Femur (tissue), 1 donor: ENCODE measurements around the gene SIGLEC15.
"Not testable (repeated sequence)": the region's sequence is repeated elsewhere in the genome, so short reads cannot be mapped to it uniquely, and the experiment has no call there.

Source experiments
- DNase-seq: peaks from one replicate; pipeline ENCODE4 v3.0.0-alpha.2; 2017

SIGLEC15 gene, protein sequence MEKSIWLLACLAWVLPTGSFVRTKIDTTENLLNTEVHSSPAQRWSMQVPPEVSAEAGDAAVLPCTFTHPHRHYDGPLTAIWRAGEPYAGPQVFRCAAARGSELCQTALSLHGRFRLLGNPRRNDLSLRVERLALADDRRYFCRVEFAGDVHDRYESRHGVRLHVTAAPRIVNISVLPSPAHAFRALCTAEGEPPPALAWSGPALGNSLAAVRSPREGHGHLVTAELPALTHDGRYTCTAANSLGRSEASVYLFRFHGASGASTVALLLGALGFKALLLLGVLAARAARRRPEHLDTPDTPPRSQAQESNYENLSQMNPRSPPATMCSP

DNA sequence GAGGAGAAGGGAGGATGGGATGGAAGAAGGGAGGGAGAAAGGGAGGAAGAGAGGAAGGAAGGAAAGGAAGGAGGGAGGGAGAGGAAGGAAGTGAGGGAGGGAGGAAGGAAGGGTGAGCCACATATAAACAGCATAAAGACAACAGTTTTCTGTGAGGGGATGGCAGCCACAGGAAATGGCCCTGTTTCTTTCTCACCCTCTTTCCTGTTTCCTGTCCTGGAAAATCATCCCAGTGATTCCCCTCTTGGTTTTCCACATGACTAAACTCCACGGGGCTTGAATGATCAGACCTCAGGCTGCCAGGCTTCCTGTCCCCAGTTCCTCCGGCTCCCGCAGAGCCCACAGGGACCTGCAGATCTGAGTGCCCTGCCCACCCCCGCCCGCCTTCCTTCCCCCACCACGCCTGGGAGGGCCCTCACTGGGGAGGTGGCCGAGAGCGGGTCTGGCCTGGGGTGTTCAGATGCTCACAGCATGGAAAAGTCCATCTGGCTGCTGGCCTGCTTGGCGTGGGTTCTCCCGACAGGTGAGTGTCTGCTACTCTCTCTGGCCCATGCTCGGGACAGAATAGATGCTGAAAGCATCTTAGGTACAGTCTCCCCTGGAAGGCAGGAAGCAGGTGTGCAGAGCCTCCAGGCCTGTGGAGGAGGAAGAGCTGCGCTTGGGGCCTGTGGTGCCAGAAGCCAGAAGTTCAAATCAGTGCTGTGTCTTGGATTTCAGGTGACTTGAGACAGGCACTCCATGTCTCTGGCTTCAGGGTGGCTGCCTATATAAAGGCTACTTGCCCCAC, at the start of gene SIGLEC15:
Gene SIGLEC15 (plus strand): TSS at position 418 of the 787 bp plus-strand sequence. CDS start 54 bp downstream, at position 472.
- no peak for DNase-seq

DNA sequence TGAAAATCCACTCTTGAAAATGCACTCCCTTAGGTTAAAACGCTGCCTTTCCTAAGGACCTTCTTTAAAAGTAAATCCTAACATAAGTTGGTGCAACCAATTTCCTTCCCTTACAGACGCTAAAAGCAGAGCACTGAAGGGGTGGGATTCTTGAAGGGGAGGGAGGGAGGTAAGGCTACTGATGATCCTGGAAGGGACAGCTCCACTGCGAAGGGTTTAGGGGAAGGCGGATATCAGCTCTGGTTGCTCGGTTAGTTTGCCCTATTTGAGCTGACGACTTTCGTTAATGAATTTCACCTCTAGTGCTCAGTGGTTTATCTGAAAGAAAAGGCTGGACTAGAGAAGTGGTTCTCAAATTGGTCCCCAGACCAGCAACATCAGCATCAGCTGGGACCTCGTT, 49.7 kb upstream of the SIGLEC15 start:
- no peak for DNase-seq

DNA sequence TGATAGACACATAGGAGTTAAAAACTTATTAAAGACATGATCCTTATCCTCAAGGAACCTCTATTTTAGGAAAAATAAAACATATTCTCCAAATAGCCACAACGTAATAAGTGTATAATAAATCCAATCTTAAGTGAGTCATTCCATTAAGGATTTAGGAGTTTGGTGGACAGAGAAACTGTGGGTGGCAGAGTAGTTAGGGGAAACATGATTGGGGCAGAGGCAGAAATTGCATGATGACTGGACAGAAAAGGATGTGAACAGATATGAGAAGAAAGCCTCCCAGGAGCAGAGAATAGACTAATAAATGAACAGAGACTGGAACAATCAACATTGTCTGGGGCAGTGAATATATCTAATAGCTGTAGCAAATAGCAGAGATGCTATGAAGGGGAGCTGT, 48.1 kb upstream of the SIGLEC15 start:
- DNase-seq: no peak

DNA sequence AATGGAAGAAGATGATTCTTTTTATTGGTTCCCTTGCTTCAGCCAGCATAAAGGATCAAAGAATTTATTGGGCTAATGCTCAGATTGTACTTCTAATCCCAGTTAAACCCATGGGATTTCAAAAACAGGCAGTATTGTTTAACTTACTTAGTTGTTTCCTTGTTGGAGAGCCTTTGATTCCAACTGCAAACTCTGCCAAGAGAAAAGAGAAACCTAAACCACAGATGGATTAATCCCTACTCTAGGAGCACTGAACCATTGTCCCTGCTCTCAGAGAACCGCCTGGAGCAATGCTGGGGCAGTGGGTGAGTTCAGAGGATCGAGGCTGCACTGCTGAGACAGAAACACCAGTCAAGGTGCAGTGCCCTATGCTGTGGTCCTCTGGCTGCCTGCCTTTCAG, 44.9 kb upstream of the SIGLEC15 start:
- DNase-seq: no peak

DNA sequence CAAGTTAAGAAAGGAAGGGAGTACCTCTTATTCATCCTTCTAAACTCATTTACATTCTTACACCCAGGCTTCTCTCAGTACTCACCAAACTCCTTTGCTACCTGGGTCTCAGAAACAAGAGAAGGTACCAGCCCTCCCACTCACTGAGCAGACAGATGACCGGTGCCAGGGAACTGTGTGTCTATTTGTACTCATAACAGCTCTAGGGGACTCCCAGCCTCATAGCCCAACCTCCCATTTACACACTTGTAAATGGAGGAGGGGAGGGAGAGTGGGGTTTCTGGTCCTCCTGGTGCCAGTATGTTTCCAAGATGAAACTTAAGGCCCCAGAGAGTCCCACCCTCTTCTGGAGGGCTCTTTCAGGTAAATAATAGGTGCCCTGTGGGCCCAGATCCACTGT, 42.8 kb upstream of the SIGLEC15 start:
- DNase-seq: no peak

DNA sequence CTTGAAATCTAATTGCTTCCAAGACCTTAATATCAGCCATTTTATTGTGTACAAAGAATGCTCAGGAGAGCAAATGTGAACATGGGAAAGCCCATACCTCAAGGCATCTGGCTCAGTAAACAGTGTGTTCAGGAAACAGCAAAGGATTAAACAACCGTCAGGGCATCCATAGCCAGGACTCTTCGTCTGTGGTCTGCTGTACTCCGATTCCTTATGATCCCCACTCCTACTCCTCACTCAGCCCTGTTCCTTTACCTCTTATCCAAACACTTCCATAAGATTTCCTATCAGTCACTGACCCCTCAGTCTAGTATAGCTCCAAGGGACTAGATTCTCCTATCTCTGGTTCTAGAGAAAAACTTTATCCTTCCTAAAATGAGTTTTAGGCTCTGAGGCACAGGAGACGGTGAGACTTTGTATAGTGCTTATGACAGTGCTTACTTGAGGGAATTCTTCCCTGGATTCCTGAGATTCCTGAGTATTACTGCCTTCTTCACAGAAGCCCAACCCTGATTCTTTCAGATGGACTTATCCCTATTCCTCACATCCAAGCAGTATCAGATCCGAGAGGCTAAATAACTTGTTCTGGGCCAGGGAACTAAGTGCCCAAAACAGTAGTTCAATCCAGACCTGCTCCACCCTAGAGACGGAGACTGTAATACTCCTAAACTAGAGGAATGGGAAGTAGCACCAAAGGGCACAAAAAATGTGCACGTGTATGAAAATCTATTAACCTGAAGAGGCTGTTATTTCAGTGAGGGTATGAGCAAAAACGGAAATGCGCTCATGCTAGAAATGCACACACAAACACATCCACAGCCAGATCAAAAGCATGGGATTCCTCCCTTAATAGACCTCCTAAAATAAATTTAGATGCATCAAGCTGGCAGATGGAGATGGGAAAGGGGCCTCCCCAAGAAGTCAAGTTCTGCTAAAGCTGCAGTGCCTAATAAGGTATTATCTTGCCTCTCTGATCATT, 42.1 kb upstream of the SIGLEC15 start:
- no peak for DNase-seq

DNA sequence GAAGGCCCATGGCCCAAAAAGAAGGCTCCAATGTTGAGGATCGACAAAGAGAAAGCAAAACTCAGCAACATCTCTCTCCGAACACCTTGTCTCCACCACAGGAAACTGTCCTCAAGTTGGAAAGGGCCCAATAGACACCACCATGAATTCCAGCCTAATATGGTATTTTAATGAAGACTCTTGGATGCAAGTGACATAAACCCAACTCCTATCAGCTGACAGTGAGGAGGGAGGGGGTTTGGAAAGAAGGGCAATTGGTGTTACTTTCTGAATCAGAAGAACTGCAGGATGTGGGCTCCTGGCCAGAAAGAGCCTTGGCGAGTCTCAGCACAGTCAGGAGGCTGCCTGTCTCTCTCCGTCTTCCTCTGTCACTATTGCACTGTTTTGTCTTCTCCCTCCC, 40.3 kb upstream of the SIGLEC15 start:
- DNase-seq: no peak

DNA sequence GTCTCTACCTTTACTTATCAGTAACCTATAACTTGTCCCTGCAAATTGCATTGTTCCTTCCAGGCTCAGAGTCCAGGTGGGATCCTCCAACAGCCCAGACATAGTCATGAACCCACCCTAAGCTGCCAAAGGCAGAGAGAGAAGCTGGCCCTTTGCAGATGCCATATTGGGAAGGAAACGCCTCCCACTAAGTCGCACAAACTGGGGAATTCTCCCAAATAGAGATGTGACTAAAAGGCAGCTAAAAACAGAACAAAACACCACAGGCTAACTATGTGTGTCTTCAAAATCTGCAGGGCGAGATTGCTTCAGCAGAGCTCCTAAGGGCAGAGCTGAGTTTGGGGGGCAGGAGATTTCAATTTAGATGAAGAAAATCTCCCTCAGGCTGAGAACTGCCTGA, 38.5 kb upstream of the SIGLEC15 start:
- no peak for DNase-seq

DNA sequence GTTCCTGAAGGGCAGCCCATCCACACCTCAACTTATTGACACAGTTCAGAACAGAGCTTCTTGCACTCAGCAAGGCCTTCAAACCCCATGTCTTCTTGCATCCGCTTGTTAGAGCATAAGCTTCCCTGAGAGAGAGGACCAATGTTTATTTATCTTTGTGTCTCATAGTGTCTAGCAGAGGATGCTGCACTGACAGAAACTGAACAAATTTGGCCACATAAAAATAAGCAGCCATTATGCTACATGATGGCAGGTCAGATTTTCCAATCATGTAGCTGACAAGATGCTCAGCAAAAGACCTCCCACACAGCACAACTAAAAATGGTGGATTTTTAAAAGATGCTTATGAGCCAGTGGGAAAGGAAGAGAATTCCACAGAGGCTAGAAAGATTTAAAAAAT, 38.1 kb upstream of the SIGLEC15 start:
- no peak for DNase-seq

DNA sequence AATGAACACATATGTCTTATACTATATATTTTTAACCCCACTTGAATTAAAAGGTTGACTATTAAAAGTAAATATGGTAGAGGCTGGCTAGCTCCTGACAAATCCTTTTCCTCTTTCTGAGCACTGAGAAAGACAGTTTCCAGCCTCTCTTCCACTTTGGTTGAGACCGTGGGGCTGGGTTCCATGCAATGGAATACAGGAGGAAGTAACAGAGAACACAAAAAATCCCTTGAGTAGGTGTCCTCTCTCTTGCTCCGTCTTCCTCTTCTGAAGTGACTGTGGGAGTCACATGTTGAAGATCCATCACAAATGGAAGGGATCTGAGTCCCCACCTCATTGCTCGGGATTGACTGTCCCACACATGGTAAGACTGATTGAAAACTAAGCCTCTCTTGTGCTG, 36.6 kb upstream of the SIGLEC15 start:
- DNase-seq: no peak

DNA sequence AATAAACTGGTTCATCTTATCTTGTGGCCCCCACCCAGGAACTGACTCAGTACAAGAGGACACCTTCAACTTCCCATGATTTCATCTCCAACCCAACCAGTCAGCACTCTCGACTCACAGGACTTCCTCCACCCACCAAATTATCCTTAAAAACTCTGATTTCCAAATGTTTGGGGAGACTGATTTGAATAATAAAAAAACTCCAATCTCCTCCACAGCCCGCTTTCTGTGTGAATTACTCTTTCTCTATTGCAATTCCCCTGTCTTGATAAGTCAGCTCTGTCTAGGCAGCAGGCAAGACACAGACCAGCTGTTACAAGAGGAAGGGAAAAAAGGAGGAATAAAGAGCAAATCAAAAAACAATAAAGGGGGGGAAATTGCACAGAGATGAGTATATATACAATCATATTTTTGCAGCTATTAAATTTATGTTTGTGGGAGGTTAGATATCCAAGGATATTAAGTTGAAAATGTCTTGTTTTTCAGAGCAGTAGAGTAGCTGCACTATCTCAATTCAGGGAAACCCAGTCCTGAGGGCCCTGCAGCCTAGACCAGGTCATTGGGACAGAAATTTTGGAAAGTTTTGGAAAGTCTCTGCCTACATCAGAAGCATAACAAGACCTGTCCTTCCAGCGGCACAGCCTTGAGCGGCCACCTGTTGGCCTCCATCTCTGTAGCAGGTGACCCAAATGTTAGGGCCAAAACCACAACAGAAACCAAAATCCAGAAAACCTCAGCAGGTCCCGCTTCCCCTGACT, 32.8 kb upstream of the SIGLEC15 start:
- no peak for DNase-seq

DNA sequence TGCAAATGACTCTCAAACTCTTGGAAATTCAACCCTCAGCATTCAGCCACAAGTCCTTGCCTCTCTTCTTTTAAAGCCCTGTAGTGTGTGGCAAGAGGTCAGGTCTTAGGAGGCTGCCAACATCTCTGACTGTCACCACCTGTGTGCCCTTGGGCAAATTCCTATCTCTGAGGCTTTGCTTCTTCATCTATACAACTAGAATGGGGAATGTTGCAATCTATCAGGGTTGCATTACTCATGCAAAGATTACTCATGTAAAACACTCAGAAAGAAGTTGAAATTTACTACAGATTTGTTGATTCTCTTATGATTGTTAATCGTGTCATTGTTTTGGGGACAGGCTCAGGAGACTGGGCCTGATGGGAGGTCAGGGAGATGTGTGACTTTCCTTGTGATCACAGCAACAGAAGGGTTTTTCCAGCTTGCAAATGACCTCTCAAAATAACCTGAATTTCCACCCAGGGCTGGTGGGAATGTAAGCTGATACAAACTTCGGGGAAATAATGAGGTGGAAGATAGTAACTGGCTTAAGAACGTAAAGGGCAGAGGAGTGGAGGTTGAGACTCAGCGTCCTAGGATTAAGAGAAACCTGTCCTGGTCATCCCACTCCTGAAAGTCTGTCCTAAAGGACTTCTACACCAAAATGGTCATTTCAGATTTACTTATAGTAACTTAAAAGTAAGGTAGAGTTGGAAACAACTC, 32.1 kb upstream of the SIGLEC15 start:
- DNase-seq: no peak

DNA sequence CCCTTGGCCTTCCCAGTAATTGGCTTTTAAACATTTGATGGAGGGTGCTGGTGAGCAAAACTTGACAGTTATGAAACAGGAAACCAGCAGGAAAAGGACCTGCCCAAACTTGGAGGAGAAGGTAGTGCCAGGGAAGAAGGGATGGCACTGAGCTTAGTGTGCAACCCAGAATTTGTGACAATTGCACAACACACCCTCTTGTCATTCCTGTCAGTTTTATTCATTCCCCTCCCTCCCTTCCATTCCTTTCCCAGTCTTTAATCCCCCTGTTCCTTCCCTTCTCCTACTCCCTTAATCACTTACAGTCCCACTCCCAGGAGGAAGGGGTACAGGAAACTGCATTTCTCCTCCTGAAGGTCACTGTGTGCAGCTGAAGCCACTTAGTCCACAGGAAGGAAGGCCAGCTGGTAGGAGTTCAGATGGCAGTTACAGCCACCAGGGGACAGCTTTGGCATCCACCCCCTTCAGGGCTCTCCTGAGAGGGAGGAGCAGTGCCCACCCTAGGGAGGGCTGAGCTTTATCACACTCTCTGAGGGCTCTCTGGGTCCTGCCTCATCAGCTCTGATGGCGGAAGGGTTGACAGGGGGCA, 24.0 kb upstream of the SIGLEC15 start:
- no peak for DNase-seq

DNA sequence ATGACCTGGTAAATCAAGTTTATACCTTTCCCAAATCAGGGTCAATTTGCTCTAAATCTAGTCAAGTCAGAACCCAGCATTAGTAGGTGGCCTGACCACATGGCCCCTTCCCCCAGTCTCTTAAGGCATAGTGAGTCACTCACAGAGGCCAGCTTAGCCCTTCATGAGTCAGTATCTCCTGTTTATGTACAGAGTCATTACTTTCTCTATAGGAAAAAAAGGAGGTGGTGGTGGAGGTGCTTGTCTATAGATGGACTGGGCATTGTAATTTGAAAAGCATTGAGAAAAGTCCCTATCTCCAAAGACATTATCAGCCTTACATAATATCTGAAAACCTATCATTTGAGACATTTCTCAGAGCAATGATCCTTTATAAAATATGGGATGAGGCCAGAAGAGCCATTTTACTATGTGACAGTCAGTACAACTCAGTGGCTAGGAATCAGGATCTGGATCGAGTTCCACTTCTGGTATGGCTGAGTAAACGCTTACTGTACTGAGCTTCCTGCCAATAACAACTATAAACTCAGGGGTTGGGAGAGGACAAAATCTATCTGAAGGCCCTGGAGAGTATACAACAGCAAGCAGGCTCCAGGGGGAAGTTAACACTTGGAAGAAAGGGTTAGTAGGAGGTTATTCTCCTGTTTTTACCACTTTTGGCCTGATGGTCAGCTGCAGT, 22.5 kb upstream of the SIGLEC15 start:
- no peak for DNase-seq

DNA sequence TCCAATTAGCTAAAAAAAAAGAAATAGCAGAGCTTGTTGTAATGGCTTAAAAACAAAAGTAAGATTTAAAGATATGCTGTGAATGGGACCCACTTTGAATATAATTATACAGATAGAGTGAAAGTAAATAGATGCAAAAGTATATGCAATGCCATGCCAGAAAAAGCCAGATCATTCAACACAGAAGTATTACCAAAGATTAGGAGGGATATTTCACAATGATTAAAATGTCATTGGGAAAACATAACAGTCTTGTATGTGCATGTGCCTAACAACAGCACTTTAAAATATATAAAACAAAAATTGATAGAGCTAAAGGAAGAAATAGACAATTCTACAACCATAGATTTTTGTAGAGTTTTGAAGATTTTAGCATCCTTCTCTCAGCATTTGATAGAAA, 19.9 kb upstream of the SIGLEC15 start:
- no peak for DNase-seq

DNA sequence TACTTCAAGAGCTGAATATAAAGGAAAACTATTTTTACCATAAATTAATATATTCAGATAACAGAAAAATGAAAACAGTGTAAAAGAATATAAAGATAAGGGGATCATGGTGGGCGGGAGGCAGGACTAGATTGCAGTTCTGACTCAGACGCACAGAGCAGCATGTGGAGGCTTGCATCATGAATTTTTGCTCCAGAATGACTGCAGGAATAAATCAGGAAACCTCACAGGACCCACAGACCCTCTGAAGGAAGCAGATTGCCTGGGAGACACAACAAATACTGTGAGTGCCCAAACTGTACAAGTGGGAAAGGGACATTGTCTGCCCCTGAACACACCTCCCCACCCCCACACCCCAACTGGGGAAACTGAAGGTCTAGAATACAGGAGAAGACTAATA, 19.2 kb upstream of the SIGLEC15 start:
- DNase-seq: no peak

DNA sequence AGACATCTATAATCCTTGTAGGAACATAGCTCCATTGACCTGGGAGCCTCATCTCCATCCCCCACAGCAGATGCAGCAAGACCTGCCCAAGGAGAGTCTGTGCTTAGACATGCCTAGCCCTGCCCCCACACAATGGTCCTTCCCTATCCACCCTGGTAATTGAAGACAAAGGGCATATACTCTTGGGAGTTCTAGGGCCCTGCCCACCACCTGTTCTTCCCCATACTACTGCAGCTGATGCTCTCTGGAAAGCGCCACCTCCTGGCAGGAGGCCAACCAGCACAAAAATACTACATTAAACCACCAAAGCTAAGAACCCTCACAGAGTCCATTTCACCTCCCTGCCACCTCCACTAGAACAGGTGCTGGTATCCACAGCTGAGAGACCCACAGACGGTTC, 18.3 kb upstream of the SIGLEC15 start:
- DNase-seq: not testable (repeated sequence)

DNA sequence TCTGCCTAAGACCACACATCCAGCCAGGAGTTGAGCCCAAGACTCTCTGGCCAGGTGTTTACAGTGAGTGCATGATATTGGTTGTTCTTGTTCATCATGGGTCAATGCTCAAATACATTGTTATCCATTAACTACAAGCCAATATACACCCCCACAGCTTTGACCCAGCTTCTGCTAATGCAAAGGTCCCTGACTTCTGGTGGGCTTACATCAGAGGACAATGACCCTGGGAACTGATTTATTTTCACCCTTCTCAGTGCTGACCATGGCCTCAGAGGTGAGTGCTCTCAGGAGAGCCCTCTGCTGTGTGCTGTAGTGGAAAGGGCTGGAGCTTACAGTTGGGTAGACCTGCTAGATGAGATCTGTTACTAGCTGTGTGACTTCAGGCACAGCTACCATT, 10.7 kb upstream of the SIGLEC15 start:
- not testable (repeated sequence) for DNase-seq

DNA sequence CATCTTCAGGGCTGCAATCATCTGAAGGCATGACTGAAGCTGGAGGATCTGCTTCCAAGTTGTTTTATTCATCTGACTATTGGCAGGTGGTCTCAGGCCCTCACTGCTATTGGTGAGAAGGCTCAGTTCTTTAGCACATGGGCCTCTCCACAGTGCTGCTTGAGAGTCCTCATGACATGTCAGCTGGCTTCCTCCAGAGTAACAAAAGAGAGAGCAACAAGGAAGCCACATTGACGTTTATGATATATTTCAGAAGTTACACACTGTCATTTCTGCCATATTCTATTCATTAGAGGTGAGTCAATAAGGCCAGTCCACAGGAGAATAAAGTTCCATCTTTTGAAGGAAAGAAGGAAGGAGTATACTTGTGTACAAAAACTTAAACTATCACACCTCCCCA, 7.9 kb upstream of the SIGLEC15 start:
- no peak for DNase-seq

DNA sequence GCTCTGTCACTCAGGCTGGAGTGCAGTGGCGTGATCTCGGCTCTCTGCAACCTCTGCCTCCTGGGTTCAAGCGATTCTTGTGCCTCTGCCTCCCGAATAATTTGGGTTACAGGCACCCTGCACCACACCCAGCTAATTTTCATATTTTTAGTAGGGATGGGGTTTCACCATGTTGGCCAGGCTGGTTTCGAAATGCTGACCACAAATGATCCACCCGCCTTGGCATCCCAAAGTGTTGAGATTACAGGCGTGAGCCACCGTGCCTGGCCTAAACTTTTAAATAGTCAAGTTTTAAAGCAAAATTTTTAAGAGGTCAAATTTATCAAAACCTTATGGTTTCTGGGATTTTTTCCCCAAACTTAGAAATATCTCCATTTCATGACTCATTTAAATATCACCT, 6.7 kb upstream of the SIGLEC15 start:
- DNase-seq: not testable (repeated sequence)
